Coronary artery (tissue), 2 donors: ENCODE data around the gene RMC1.
A peak's percentile ranks its signal among the peaks of the same experiment; 100 is the strongest.

ENCODE experiments used
- DNase-seq: peaks from one replicate; pipeline ENCODE4 v3.0.0-alpha.2; 2017; ENCODE audit warnings: low spot score
- H3K27ac ChIP-seq, 2 donors: fragments of 200-600 bp; sonication (generic); one replicate each; pipeline ENCODE4 v1.5.1; 2016 to 2019
- H3K4me3 ChIP-seq: fragments of 200-600 bp; sonication (generic); 2 replicates; pipeline ENCODE4 v1.5.1; 2016; ENCODE audit warnings: mild to moderate bottlenecking, moderate library complexity
- CTCF ChIP-seq: fragments of 200-600 bp; sonication (generic); IDR thresholded peaks from one replicate; pipeline ENCODE4 v1.5.1; 2019; ENCODE audit warnings: antibody characterized with exemption

Gene RMC1

GRCh38 chr18:23523429-23524212, 20.3 kb downstream of the RMC1 start:
- H3K27ac ChIP-seq: no peak overlapping the region
- no peak for DNase-seq
- H3K4me3 ChIP-seq: no peak overlapping the region
- TF ChIP-seq CTCF: no peak

- H3K4me3 ChIP-seq: no peak overlapping the region
- no peak for TF ChIP-seq CTCF
- no peak for DNase-seq
- H3K27ac ChIP-seq: no peak overlapping the region
Observed at GRCh38 chr18:23524213-23524707, 20.9 kb downstream of the RMC1 start.

- no peak overlapping the region for H3K4me3 ChIP-seq
- no peak for DNase-seq
- TF ChIP-seq CTCF: no peak
- H3K27ac ChIP-seq: no peak overlapping the region
Observed at GRCh38 chr18:23526501-23527063, 23.3 kb downstream of the RMC1 start.

- no peak for TF ChIP-seq CTCF
- DNase-seq: no peak
- H3K27ac ChIP-seq: peak overlapping the region in 1 of 2 donors; percentile 12
- H3K4me3 ChIP-seq: no peak overlapping the region
Observed at GRCh38 chr18:23528580-23529472, 25.5 kb downstream of the RMC1 start.

- TF ChIP-seq CTCF: no peak
- H3K4me3 ChIP-seq: no peak overlapping the region
- no peak for DNase-seq
- no peak overlapping the region for H3K27ac ChIP-seq
Observed at GRCh38 chr18:23529604-23530003, 26.3 kb downstream of the RMC1 start.

- no peak overlapping the region for H3K27ac ChIP-seq
- no peak for DNase-seq
- TF ChIP-seq CTCF: no peak
- H3K4me3 ChIP-seq: no peak overlapping the region
Observed at GRCh38 chr18:23530195-23530594, 26.9 kb downstream of the RMC1 start.
